ENCODE data around the gene SLC6A3.
"Not testable (repeated sequence)": the region's sequence is repeated elsewhere in the genome, so short reads cannot be mapped to it uniquely, and the experiment has no call there.

The SLC6A3 gene

GRCh38 chr5:1481959-1482331, 36.7 kb upstream of the SLC6A3 start:
- no peak for DNase-seq
- TF ChIP-seq POLR2A (IDR thresholded peaks at IDR 0.05; ENCODE audit: low read length) (no peak), GATA1 (IDR thresholded peaks at IDR 0.05; ENCODE audit: low read depth, low read length) (no peak)

- TF ChIP-seq GATA1 (IDR thresholded peaks at IDR 0.05; ENCODE audit: low read depth, low read length) = no peak
- TF ChIP-seq POLR2A (IDR thresholded peaks at IDR 0.05; ENCODE audit: low read length) = no peak
These were observed 36.2 kb upstream of the SLC6A3 start for GRCh38 chr5:1481266-1481958.

GRCh38 chr5:1480806-1481205, 35.6 kb upstream of the SLC6A3 start:
- no peak for TF ChIP-seq POLR2A (IDR thresholded peaks at IDR 0.05; ENCODE audit: low read length)
- no peak for TF ChIP-seq GATA1 (IDR thresholded peaks at IDR 0.05; ENCODE audit: low read depth, low read length)
- DNase-seq = no peak

More at GRCh38 chr5:1481266-1481958, 36.2 kb upstream of the SLC6A3 start:
- DNase-seq = no peak

- no peak for DNase-seq
- TF ChIP-seq GATA1 (IDR thresholded peaks at IDR 0.05; ENCODE audit: low read depth, low read length) = no peak
- no peak for TF ChIP-seq POLR2A (IDR thresholded peaks at IDR 0.05; ENCODE audit: low read length)
These were observed 35.0 kb upstream of the SLC6A3 start for GRCh38 chr5:1480217-1480616.

- DNase-seq = peak in 1 of 2 experiments; percentile 17
- no peak for TF ChIP-seq GATA1 (IDR thresholded peaks at IDR 0.05; ENCODE audit: low read depth, low read length)
- no peak for TF ChIP-seq POLR2A (IDR thresholded peaks at IDR 0.05; ENCODE audit: low read length)
These were observed 34.4 kb upstream of the SLC6A3 start for GRCh38 chr5:1479581-1480188.

- DNase-seq = no peak
- TF ChIP-seq GATA1 (IDR thresholded peaks at IDR 0.05; ENCODE audit: low read depth, low read length) (no peak), POLR2A (IDR thresholded peaks at IDR 0.05; ENCODE audit: low read length) (no peak)
These were observed 33.8 kb upstream of the SLC6A3 start for GRCh38 chr5:1479066-1479465.

- no peak for TF ChIP-seq POLR2A (IDR thresholded peaks at IDR 0.05; ENCODE audit: low read length)
- TF ChIP-seq GATA1 (IDR thresholded peaks at IDR 0.05; ENCODE audit: low read depth, low read length) = no peak
- no peak for DNase-seq
These were observed 33.2 kb upstream of the SLC6A3 start for GRCh38 chr5:1478271-1479035.

GRCh38 chr5:1477341-1477740, 32.1 kb upstream of the SLC6A3 start:
- TF ChIP-seq GATA1 (IDR thresholded peaks at IDR 0.05; ENCODE audit: low read depth, low read length) = no peak
- TF ChIP-seq POLR2A (IDR thresholded peaks at IDR 0.05; ENCODE audit: low read length) = no peak
- DNase-seq = no peak

- TF ChIP-seq POLR2A (IDR thresholded peaks at IDR 0.05; ENCODE audit: low read length) = no peak
- no peak for TF ChIP-seq GATA1 (IDR thresholded peaks at IDR 0.05; ENCODE audit: low read depth, low read length)
- DNase-seq = no peak
These were observed 31.7 kb upstream of the SLC6A3 start for GRCh38 chr5:1476967-1477310.

- DNase-seq = no peak
These were observed 31.1 kb upstream of the SLC6A3 start for GRCh38 chr5:1476181-1476966.

GRCh38 chr5:1475544-1475900, 30.3 kb upstream of the SLC6A3 start:
- not testable (repeated sequence) for DNase-seq

More at GRCh38 chr5:1476181-1476966, 31.1 kb upstream of the SLC6A3 start:
- TF ChIP-seq GATA1 (IDR thresholded peaks at IDR 0.05; ENCODE audit: low read depth, low read length) = no peak
- TF ChIP-seq POLR2A (IDR thresholded peaks at IDR 0.05; ENCODE audit: low read length) = no peak

GRCh38 chr5:1474866-1475543, 29.8 kb upstream of the SLC6A3 start:
- no peak for DNase-seq

GRCh38 chr5:1474183-1474839, 29.1 kb upstream of the SLC6A3 start:
- no peak for DNase-seq
- no peak for TF ChIP-seq GATA1 (IDR thresholded peaks at IDR 0.05; ENCODE audit: low read depth, low read length)
- no peak for TF ChIP-seq POLR2A (IDR thresholded peaks at IDR 0.05; ENCODE audit: low read length)

More at GRCh38 chr5:1474866-1475543, 29.8 kb upstream of the SLC6A3 start:
- TF ChIP-seq GATA1 (IDR thresholded peaks at IDR 0.05; ENCODE audit: low read depth, low read length) (no peak), POLR2A (IDR thresholded peaks at IDR 0.05; ENCODE audit: low read length) (no peak)
